HG03060 (cell line): ENCODE data around the gene PLEKHA7.

Experiments
- ATAC-seq: cut with Tn5 transposase; IDR thresholded peaks from one replicate; pipeline ENCODE4 v1.9.1; 2021; ENCODE audit warnings: low read depth, moderate number of reproducible peaks; ENCODE audit not compliant: unreplicated experiment

The PLEKHA7 gene

DNA sequence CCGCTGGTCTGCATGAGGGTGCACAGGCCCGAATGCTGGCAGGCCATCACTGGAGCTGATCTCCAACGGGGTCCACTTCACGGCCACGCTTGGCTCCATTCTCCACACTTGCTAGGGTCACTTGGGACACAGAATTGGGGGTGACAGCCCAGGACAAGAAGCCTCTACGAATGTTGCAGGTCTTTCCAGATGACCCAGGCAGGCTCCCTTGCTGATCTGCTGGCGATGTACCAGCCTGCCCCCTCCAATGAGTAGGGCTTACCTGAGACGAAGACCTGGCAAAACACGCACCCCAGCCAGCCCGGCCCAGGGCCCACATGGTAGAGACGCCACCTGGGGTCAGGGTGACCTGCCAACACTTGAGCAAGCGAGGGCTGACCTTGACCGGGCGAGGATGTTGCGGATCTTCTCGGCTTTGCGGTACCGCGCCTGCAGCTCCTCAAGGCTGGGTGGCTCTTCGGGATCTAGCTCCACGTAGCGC is 230.9 kb downstream of the PLEKHA7 start:
- ATAC-seq, result no peak

- no peak for ATAC-seq
Measured at GRCh38 chr11:16781936-16782919, 232.0 kb downstream of the PLEKHA7 start.

GRCh38 chr11:16780698-16781550 is 233.3 kb downstream of the PLEKHA7 start:
- ATAC-seq, result no peak

DNA sequence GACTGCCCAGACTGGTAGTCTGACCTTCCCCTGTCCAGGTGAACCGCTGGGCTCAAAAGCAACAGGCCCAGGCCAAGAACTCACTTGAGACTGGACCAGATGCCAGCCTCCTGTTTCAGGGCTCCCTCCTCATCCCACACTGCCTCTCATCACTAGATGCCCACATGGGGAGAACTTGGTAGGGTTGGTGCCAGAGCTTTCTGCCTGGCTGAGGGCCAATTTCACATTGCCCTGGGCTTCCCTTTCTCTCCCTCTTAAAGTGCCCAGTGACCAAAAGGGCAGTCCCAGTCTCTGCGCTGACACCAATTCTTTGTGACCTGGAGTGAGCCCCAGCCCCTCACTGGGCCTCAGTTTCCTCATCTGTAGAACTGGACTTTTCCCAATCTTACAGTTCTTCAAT is 234.1 kb downstream of the PLEKHA7 start:
- no peak for ATAC-seq

- no peak for ATAC-seq
Measured at GRCh38 chr11:16779436-16779835, 234.8 kb downstream of the PLEKHA7 start.

- no peak for ATAC-seq
Measured at GRCh38 chr11:16778876-16779275, 235.3 kb downstream of the PLEKHA7 start.

GRCh38 chr11:16778286-16778685 is 235.9 kb downstream of the PLEKHA7 start:
- no peak for ATAC-seq

DNA sequence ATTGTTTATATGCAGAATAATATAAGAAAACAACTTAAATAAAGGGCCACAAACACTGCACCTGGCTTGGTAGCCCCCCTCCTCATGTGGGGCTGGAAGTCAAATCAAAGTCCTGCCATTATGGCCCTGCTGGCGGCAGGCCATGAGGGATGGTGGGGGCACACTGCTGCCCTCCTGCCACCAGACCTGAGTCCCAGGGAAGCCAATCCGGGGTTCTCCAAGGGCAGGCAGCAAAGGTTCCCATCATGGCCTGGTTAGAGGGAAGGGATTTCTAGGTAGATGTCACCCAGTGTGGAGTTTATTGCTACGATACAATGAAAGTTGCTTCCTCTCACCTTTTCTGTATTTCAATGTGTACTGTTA is 236.6 kb downstream of the PLEKHA7 start:
- ATAC-seq, result no peak

GRCh38 chr11:16776711-16777612 is 237.3 kb downstream of the PLEKHA7 start:
- no peak for ATAC-seq

DNA sequence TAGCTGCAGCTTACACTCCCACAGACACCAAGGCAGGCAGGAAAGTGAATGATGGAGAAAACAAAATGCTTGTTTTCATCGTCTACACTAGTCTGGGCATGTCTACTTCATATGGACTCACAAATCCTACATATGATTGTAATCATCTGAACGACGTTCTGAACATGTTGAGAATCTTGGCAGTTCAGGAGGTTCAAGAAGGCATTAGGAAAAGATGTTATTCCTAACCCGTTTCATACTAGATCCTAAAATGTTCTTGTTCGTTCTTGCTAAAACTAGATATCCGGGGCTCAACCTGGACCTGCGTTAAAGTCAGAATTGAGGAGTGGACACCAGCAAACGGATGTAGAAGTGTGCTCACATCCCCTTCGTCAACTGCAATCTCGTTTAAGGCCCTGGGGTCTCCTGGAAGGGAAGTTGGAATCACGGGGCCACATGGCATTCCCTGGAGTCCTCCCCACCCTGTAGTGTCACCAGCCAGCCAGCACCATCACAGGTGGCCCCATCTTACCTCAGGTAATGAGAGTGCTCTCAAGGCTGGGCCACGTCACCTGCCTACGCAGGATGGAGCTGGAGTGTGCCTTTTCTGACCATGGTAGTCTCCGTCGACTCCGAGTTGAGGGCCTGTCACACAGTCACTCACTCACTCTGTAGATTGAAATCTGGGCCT is 238.5 kb downstream of the PLEKHA7 start:
- ATAC-seq, result no peak

- ATAC-seq, result no peak
Measured at GRCh38 chr11:16774936-16775613, 239.1 kb downstream of the PLEKHA7 start.

- no peak for ATAC-seq
Measured at GRCh38 chr11:16773981-16774935, 240.0 kb downstream of the PLEKHA7 start.

DNA sequence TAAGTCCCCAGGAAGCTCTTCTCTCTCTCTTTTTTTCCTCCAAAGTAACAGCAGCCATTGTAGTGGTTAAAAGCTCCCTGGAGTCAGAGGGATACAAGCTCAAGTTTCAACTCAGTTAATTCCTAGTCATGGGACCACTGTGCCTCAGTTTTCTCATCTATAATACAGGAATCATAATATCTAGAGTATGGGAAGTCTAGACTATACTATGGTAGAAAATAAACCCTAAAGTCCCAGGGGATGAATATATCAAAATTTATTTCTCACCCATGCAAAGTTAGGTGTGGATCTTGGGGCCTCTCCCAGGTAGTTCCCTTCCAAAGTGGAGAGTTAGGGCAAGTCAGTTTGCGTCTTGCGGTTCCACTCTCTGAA is 242.1 kb downstream of the PLEKHA7 start:
- ATAC-seq, result no peak

GRCh38 chr11:16771350-16772140 is 242.7 kb downstream of the PLEKHA7 start:
- no peak for ATAC-seq

DNA sequence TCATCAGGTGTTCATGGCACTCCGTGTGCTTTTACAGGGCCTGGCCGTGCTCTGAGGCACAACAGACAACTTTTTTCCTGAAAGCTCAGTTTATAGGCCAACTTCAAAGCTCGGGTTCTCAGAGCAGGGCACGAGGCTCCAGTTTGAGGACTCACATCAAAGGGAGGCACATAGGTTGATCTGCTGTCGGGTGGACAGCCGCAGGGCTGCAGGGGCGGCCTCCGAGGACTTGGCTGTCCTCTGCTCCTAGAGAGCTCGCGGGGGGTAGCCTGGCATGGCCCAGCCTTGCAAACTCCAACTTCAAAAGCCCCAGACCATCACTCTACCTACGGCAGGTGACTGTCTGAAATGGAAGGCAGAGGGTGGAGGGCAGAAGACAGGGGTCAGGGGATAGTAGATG is 244.2 kb downstream of the PLEKHA7 start:
- no peak for ATAC-seq

GRCh38 chr11:16769386-16769785 is 244.8 kb downstream of the PLEKHA7 start:
- no peak for ATAC-seq

DNA sequence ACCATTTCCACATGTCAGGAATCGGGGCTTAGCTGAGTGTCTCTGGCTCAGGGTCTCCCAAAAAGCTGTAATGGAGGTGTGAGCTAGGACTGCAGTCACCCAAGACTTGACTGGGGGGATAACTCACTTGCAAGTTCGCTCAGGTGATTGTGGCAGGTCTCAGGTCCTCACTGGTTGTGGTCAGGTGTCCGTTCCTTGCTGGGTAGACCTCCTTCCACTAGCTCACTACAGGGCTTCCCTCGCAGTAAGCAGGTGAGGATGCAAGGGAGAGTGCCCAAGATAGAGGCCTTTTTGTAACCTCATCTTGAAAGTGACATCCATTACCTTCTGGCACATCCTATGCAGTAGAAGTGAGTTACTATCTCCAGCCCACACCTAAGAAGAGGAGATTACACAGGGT is 246.3 kb downstream of the PLEKHA7 start:
- ATAC-seq, result no peak
